Measurements from ENCODE around the gene TPM2. TPM values are rescaled to one million over a fixed set of nuclear protein-coding genes. Genes with fewer than 3 reads are reported as not detected.

The TPM2 gene
- total RNA-seq, 4 donors from 2014 or later = 45.4 to 79.6 (median 72.2) TPM

- TF ChIP-seq, protein P1, sequence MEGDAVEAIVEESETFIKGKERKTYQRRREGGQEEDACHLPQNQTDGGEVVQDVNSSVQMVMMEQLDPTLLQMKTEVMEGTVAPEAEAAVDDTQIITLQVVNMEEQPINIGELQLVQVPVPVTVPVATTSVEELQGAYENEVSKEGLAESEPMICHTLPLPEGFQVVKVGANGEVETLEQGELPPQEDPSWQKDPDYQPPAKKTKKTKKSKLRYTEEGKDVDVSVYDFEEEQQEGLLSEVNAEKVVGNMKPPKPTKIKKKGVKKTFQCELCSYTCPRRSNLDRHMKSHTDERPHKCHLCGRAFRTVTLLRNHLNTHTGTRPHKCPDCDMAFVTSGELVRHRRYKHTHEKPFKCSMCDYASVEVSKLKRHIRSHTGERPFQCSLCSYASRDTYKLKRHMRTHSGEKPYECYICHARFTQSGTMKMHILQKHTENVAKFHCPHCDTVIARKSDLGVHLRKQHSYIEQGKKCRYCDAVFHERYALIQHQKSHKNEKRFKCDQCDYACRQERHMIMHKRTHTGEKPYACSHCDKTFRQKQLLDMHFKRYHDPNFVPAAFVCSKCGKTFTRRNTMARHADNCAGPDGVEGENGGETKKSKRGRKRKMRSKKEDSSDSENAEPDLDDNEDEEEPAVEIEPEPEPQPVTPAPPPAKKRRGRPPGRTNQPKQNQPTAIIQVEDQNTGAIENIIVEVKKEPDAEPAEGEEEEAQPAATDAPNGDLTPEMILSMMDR (IDR thresholded peaks at IDR 0.05) = no peak
- TF ChIP-seq POLR2A (IDR thresholded peaks at IDR 0.05) = no peak
- 95 to 96% methylated on average over 18 to 23 of the region's 26 CpGs for WGBS, 2 donors
- DNase-seq = no peak
- no peaks in the 10 kb centered on the region for H3K9me3 ChIP-seq
- H3K27ac ChIP-seq = no peak overlapping the region
- intact Hi-C loops (cut with DNase I) = no loop called here
- H3K27me3 ChIP-seq = no peaks in the 10 kb centered on the region
- no peaks in the 10 kb centered on the region for H3K4me1 ChIP-seq
- peaks cover 100% of the 10 kb centered on the region in 2 donors for H3K36me3 ChIP-seq
- no peak overlapping the region for H3K4me3 ChIP-seq (replicated peaks in 1 of 3)
Measured at GRCh38 chr9:35703906-35704672, 14.4 kb upstream of the TPM2 start.

GRCh38 chr9:35702696-35703095 is 13.0 kb upstream of the TPM2 start:
- Histone ChIP-seq H3K4me1 (no peaks in the 10 kb centered on the region), H3K4me3 (replicated peaks in 1 of 3) (no peak overlapping the region), H3K27ac (no peak overlapping the region), H3K36me3 (peaks cover 100% of the 10 kb centered on the region in 2 donors), H3K27me3 (no peaks in the 10 kb centered on the region), H3K9me3 (no peaks in the 10 kb centered on the region)
- 98% methylated on average over 7 of the region's 7 CpGs for WGBS, 2 donors
- TF ChIP-seq, protein P1 (IDR thresholded peaks at IDR 0.05) = no peak
- TF ChIP-seq POLR2A (IDR thresholded peaks at IDR 0.05) = no peak
- DNase-seq = no peak
- intact Hi-C loops (cut with DNase I) = no loop called here

DNA sequence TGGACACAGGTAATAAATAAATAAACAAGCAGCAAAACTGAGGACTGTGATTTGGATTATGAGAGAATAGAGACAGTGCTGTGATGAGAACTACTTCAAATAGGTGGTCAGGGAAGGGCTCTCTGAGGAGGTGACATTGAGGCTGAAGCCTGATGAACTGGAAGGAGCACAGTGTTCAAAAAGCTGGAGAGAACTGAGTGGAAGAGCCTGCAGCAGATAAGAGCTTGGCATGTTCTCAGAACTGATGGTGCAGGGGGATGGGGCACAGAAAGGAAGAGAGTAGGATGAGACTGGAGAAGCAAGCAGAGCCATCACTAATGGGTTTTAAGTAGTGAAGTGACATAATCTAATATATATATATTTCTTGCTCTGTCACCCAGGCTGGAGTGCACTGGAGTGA is 11.2 kb upstream of the TPM2 start:
- TF ChIP-seq POLR2A (IDR thresholded peaks at IDR 0.05) = no peak
- TF ChIP-seq, protein P1 (IDR thresholded peaks at IDR 0.05) = no peak
- DNase-seq = no peak
- peaks cover 88 to 93% of the 10 kb centered on the region in 2 donors for H3K36me3 ChIP-seq
- peaks cover 10 to 17% of the 10 kb centered on the region in 2 donors for H3K4me1 ChIP-seq
- no peak overlapping the region for H3K4me3 ChIP-seq (replicated peaks in 1 of 3)
- intact Hi-C loops (cut with DNase I) = no loop called here
- H3K27me3 ChIP-seq = no peaks in the 10 kb centered on the region
- H3K27ac ChIP-seq = no peak overlapping the region
- no peaks in the 10 kb centered on the region for H3K9me3 ChIP-seq

DNA sequence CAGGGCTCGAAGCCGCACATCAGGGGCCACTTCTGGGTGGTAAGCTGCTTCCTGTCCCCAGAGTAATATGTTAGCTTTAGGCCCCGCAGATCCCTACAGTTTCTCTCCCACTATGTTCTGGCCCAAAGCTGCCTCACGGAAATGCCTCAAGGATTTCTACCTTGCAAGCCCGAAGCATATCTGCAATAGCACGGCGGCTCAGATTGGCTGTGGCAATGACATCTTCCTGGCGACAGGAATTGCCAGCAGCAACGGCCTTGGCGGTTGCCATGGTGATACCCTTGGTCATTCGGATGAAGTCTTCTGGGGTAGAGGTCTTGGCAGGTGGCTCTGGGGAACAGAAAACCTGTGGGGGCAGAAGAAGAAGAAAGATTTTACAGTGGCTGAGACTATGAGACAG is 10.3 kb upstream of the TPM2 start:
- WGBS, 2 donors = 86 to 92% methylated on average over 11 of the region's 11 CpGs
- Histone ChIP-seq H3K4me1 (peaks cover 12 to 17% of the 10 kb centered on the region in 2 donors), H3K27me3 (no peaks in the 10 kb centered on the region), H3K36me3 (peaks cover 79 to 84% of the 10 kb centered on the region in 2 donors), H3K4me3 (replicated peaks in 1 of 3) (no peak overlapping the region), H3K27ac (no peak overlapping the region), H3K9me3 (no peaks in the 10 kb centered on the region)
- DNase-seq = no peak
- TF ChIP-seq, protein P1 (IDR thresholded peaks at IDR 0.05) = no peak
- no peak for TF ChIP-seq POLR2A (IDR thresholded peaks at IDR 0.05)
- intact Hi-C loops (cut with DNase I) = no loop called here

DNA sequence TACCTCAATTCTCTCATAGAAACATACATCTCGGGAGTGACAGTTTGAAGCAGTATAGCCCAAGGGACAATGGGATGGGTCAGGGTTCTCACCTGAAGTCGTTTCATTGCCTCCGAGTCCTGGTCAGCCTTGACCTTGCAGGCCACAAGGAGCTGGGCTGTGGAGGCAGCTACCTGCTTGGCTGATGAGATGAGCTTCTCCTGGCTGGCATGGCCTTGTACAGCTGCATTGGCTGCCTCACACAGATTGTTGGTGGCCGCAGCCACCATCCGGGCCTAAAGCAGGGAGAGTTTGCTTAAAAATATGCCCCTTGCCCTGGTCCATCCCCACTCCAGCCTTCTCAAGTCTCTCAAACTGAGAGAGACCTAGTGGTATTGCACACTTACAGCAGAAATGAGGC is 8.5 kb upstream of the TPM2 start:
- Histone ChIP-seq H3K4me1 (peaks cover 12 to 17% of the 10 kb centered on the region in 2 donors), H3K36me3 (peaks cover 61 to 66% of the 10 kb centered on the region in 2 donors), H3K27me3 (no peaks in the 10 kb centered on the region), H3K27ac (peak overlapping the region in 2 of 3 donors; percentile 86 to 91), H3K9me3 (no peaks in the 10 kb centered on the region), H3K4me3 (replicated peaks in 1 of 3) (no peak overlapping the region)
- intact Hi-C loops (cut with DNase I) = no loop called here
- DNase-seq = no peak
- TF ChIP-seq POLR2A (IDR thresholded peaks at IDR 0.05) = no peak
- TF ChIP-seq, protein P1 (IDR thresholded peaks at IDR 0.05) = no peak
- WGBS, 2 donors = 91% methylated on average over 5 of the region's 5 CpGs; no CpG with 5 or more reads in 1 of the 2 donors
